HG03565 (cell line): ENCODE measurements around the gene GALK2.
"Not testable (repeated sequence)": the region's sequence is repeated elsewhere in the genome, so short reads cannot be mapped to it uniquely, and the experiment has no call there.

Experiments
- ATAC-seq: cut with Tn5 transposase; IDR thresholded peaks from one replicate; pipeline ENCODE4 v1.9.1; 2021; ENCODE audit warnings: mild to moderate bottlenecking, moderate library complexity; ENCODE audit not compliant: unreplicated experiment

The GALK2 gene

DNA sequence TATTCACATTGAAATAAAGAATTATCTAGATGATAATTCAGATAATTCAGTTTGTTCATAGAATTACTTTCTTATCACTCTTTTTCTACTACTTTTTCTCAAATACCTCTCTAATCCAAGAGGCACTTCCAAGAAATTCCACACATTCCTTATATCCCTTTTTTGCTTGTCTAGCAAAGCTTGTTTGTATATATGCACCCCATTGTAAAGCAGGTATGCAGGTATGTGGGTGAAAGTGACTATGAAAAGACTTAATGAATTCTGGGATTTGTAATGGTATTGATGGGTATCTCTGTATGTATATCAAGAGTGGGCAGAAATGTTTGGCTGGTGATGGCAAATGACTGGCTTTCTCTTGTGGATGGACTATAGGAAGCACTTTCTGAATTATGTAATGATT is 158.9 kb downstream of the GALK2 start:
- ATAC-seq, result no peak

DNA sequence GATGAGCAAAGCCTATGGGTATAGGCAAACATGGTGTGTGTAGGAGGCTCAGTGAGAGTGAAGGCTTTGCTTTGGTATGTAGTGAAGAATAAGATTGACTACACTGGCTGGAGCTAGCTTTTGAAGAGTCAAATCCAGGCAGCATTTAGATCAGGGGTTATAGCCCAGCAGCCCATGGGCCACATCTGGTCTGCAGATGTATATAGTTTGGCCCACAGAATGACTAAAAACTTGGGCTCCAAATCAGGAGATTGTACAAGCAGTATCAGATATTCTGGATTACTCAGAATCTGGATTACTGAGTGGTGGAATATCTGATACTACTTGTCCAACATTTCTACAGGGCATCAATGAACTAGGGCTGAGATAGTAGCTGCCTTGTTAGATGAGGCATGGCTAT is 160.1 kb downstream of the GALK2 start:
- no peak for ATAC-seq

DNA sequence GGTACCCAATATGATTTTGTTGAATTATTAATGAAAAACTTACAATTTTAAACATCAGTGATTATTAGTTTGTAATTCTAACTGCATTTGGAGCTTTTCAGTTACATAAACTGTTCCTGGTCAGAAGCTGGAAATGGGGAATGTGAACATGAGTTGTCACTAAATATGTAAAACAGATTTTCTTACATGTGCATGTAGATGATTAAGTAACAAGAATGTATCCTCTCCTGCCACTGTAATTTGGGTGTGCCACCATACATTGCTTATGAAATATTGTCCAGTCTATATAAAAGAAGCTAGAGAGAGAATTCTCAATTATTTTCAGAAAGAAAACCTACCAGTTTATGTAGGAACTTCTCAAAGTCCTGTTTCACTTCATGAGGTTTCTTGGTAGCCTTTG is 161.4 kb downstream of the GALK2 start:
- ATAC-seq, result no peak

DNA sequence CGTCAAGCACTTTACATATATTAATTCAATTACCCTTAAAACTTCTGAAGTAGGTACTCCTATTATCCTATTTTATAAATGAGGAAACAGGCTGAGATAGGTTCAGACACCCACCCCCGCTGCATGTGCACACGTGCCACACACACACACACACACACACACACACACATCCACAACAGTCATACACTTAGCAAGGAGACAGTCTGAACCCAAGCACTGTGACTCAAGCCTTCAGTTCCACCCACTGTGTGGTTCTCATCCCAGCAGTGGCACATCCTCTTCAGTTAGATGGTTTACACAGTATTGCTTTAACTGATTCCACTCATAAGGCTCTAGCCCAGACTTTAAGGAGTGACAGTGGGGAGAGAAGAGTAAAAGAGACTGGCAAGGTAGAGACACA is 161.9 kb downstream of the GALK2 start:
- ATAC-seq, result no peak

DNA sequence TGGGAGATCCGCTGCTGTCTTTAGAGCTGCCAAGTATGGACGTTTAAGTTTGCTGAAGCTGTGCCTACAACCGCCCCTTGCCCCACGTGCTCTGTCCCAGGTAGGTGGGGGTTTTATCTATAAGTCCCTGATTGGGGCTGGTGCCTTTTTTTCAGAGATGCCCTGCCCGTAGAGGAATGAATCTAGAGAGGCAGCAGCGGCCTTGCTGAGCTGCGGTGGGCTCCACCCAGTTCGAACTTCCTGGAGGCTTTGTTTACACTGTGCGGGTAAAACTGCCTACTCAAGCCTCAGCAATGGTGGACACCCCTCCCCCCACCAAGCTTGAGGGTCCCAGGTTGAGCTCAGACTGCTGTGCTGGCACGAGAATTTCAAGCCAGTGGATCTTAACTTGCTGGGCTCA is 169.6 kb downstream of the GALK2 start:
- ATAC-seq, result no peak

DNA sequence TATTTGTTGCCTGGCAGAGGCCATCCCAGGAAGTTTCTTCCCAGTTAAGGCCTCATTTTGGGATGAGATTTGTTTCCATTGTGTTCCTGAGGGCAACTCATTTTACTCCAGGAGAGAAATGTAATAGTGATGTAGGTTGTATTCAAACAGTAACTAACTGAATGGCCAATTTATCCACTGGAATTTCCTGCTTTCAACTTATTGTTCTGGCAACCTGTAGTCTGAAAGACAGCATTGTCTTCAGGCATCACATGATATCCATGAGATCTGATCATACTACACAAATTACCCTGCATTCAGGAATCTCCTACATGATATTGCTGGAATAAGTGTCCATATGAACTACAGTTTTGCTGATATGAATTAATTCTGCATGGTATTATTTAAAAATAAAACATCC is 173.5 kb downstream of the GALK2 start:
- ATAC-seq, result no peak

DNA sequence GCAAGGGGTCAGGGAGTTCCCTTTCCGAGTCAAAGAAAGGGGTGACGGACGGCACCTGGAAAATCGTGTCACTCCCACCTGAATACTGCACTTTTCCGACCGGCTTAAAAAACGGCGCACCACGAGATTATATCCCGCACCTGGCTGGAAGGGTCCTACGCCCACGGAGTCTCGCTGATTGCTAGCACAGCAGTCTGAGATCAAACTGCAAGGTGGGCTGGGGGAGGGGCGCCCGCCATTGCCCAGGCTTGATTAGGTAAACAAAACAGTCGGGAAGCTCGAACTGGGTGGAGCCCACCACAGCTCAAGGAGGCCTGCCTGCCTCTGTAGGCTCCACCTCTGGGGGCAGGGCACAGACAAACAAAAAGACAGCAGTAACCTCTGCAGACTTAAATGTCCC is 184.4 kb downstream of the GALK2 start:
- not testable (repeated sequence) for ATAC-seq

DNA sequence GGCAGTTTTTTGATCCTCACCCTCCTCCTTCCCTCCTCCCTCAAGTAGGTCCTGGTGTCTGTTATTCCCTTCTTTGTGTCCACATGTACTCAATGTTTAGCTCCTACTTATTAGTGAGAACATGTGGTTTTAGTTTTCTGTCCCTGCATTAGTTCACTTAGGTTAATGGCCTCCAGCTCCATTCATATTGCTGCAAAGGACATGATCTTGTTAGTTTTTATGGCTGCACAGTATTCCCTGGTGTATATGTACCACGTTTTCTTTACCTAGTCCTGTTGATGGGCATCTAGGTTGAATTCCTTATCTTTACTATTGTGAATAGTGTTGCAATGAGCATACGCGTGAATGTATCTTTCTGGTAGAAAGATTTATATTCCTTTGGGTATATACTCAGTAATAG is 191.3 kb downstream of the GALK2 start:
- no peak for ATAC-seq

DNA sequence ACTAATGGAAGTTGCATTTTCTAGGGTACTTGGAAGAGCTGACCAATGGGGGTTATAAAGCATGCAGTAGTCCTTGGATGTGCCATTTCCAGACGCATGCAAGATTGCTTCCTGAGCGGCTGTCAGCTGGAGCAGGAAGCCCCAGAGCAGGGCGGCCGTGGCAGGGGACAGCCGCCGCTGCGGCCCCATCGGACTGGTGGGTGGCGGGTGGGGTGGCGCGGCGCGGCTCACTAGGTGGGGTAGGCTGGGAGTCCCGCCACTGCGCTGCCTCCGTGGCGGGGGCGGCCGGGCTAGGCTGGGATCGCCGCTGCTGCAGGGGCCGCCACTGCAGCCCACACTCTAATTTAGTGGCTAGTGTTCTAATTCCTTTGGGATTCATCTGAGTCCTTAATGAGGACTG is 196.4 kb downstream of the GALK2 start:
- ATAC-seq, result no peak

DNA sequence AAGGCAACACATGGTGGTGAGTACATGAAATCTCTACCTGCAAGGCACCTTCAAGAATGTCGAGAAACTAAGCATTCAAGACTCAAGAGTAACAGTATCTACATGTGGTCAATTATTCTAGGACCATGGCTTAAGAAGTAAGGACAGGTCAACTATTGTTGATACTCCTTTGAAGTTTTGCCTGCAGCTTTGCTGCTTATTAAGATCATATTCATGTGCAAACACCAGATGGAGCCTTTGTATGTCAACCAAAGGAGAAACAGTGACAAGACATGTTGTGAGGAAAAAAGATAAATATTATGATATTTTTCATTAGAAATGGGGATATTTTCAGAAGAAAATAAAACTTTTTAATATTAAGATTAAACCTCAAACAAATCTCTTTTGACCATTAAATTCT is 200.7 kb downstream of the GALK2 start:
- no peak for ATAC-seq

DNA sequence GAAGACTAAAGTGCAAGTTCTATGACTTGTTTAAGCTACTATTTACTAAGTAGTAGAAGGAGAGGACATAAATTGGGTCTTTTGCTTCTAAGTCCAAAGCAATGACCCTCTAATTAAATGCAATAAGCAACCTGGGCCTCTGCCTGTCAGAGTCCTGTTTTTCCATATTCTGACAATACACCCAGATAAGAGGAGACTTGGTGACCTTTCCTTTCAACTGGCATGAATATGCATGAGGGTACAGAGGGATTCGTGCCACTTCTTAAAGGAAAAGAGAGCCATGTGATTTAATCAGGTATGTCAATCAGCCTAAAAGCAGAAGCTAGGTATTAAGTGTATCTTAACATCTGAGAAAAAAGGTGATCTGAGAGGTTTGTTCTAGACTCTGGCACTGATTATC is 202.3 kb downstream of the GALK2 start:
- no peak for ATAC-seq

DNA sequence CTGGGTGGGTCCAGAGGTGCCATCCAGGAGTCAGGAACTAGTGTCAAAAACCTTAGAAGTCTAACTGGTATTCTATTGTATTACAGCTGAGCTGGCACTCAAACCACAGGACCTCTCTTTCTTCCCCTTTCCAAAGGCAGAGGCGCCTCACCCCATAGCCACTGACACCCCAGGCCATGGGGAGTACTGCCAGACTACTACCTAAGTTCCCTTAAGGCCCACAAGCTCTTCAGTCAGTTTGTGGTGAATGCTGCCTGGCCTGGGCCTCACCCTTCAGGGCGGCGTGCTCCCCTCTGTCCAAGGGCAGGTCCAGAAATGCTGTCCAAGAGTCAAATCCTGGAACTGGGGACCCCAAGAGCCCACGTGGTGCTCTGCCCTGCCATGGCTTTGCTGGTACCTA is 209.9 kb downstream of the GALK2 start:
- ATAC-seq, result no peak

DNA sequence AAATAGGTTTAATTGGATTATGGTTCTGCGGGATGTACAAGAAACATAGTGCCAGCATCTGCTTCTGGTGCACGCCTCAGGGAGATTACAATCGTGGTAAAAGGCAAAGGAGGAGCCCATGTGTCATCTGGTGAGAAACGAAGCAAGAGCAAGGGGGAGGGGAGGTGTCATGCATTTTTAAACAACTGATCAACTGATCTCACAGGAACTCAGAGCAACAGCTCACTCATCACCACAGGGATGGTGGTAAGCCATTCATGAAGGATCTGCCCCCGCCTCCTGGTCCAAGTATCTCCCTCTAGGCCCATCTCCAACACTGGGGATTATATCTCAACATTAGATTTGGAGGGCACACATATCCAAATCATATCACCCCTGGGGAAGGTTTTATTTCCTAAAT is 210.9 kb downstream of the GALK2 start:
- ATAC-seq, result no peak
